ENCODE measurements around the gene MBNL3. TPM values are rescaled to one million over a fixed set of nuclear protein-coding genes. Genes with fewer than 3 reads are reported as not detected.

Gene MBNL3
- total RNA-seq, 2 experiments from 2014 or later: 30.0 TPM

GRCh38 chrX:132443196-132444135, 45.4 kb downstream of the MBNL3 start:
- H3K27ac Mint-ChIP-seq: no peak overlapping the region
- no peaks in the 10 kb centered on the region for H3K27me3 Mint-ChIP-seq (ENCODE audit: low read depth)
- ChIA-PET CTCF (no interaction called here), POLR2A (no interaction called here)
- ATAC-seq (no peak), DNase-seq (no peak)
- no peaks in the 10 kb centered on the region for H3K9me3 Mint-ChIP-seq (ENCODE audit: insufficient read depth)
- H3K4me1 Mint-ChIP-seq (ENCODE audit: low read depth): no peaks in the 10 kb centered on the region
- peaks cover under 1% of the 10 kb centered on the region for H3K36me3 Mint-ChIP-seq (ENCODE audit: low read depth)
- H3K4me3 Mint-ChIP-seq: no peak overlapping the region

GRCh38 chrX:132442691-132443090, 46.1 kb downstream of the MBNL3 start:
- H3K36me3 Mint-ChIP-seq (ENCODE audit: low read depth): no peaks in the 10 kb centered on the region
- ChIA-PET CTCF (no interaction called here), POLR2A (no interaction called here)
- no peak overlapping the region for H3K27ac Mint-ChIP-seq
- no peak for DNase-seq
- no peak for ATAC-seq
- no peak overlapping the region for H3K4me3 Mint-ChIP-seq
- no peaks in the 10 kb centered on the region for H3K9me3 Mint-ChIP-seq (ENCODE audit: insufficient read depth)
- no peaks in the 10 kb centered on the region for H3K4me1 Mint-ChIP-seq (ENCODE audit: low read depth)
- H3K27me3 Mint-ChIP-seq (ENCODE audit: low read depth): no peaks in the 10 kb centered on the region

DNA sequence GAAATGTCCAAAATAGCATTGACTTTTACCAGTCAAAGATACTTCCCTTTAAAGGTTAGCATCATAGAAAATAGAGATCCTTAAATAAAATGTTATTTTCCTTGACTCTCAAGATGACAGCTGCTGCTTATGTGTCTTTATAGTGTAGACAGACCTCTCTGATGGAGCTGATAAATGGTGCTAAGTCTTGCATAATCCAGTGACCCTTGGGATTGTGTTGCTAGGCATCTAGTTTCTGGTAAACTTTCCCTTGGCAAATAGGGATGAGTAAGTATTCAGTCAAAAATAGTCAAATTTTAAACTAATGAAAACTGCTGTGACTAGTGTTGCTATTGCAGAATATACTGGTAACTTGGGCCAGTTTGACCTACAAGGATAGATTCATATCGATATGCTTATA, 53.6 kb downstream of the MBNL3 start:
- CTCF ChIA-PET: no interaction called here
- DNase-seq (no peak), ATAC-seq (no peak)
- H3K9me3 Mint-ChIP-seq (ENCODE audit: insufficient read depth): no peaks in the 10 kb centered on the region
- H3K27me3 Mint-ChIP-seq (ENCODE audit: low read depth): no peaks in the 10 kb centered on the region
- H3K4me1 Mint-ChIP-seq (ENCODE audit: low read depth): no peaks in the 10 kb centered on the region
- no peak overlapping the region for H3K4me3 Mint-ChIP-seq
- POLR2A ChIA-PET: no interaction called here
- H3K27ac Mint-ChIP-seq: no peak overlapping the region
- peaks cover 7% of the 10 kb centered on the region for H3K36me3 Mint-ChIP-seq (ENCODE audit: low read depth)

- POLR2A ChIA-PET: no interaction called here
- Mint-ChIP-seq H3K36me3 (ENCODE audit: low read depth) (peaks cover 7% of the 10 kb centered on the region), H3K9me3 (ENCODE audit: insufficient read depth) (no peaks in the 10 kb centered on the region), H3K4me1 (ENCODE audit: low read depth) (no peaks in the 10 kb centered on the region), H3K4me3 (no peak overlapping the region), H3K27ac (no peak overlapping the region), H3K27me3 (ENCODE audit: low read depth) (no peaks in the 10 kb centered on the region)
- ATAC-seq: no peak
- DNase-seq: no peak
- CTCF ChIA-PET: no interaction called here
Observed at GRCh38 chrX:132433551-132433950, 55.3 kb downstream of the MBNL3 start.

DNA sequence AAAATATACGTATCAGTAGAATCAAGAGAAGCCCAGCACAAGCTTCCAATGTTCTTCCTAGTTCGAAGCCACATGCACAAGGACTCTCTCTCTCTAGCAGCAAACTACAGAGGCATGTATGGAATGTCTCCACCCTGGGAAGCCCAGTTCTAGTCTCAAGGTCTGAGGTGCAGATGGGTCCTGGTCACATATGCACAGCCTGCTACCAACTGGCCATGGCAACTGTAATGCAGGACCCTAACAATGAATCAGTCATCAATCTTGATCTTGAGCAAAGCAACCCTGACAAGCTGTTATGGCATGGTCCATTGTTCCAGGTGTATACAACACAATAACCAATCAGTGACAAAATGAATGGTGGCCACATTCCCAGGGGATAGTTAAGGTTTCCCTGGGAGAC, 55.8 kb downstream of the MBNL3 start:
- no peaks in the 10 kb centered on the region for H3K27me3 Mint-ChIP-seq (ENCODE audit: low read depth)
- H3K27ac Mint-ChIP-seq: no peak overlapping the region
- H3K4me1 Mint-ChIP-seq (ENCODE audit: low read depth): no peaks in the 10 kb centered on the region
- H3K9me3 Mint-ChIP-seq (ENCODE audit: insufficient read depth): no peaks in the 10 kb centered on the region
- POLR2A ChIA-PET: no interaction called here
- H3K36me3 Mint-ChIP-seq (ENCODE audit: low read depth): peaks cover 7% of the 10 kb centered on the region
- CTCF ChIA-PET: no interaction called here
- no peak for ATAC-seq
- DNase-seq: no peak
- H3K4me3 Mint-ChIP-seq: no peak overlapping the region

- no peaks in the 10 kb centered on the region for H3K27me3 Mint-ChIP-seq (ENCODE audit: low read depth)
- no peak overlapping the region for H3K4me3 Mint-ChIP-seq
- ATAC-seq: no peak
- ChIA-PET CTCF (no interaction called here), POLR2A (no interaction called here)
- no peaks in the 10 kb centered on the region for H3K9me3 Mint-ChIP-seq (ENCODE audit: insufficient read depth)
- no peak for DNase-seq
- peaks cover 4% of the 10 kb centered on the region for H3K4me1 Mint-ChIP-seq (ENCODE audit: low read depth)
- peaks cover under 1% of the 10 kb centered on the region for H3K36me3 Mint-ChIP-seq (ENCODE audit: low read depth)
- no peak overlapping the region for H3K27ac Mint-ChIP-seq
Observed at GRCh38 chrX:132428896-132429295, 59.9 kb downstream of the MBNL3 start.

DNA sequence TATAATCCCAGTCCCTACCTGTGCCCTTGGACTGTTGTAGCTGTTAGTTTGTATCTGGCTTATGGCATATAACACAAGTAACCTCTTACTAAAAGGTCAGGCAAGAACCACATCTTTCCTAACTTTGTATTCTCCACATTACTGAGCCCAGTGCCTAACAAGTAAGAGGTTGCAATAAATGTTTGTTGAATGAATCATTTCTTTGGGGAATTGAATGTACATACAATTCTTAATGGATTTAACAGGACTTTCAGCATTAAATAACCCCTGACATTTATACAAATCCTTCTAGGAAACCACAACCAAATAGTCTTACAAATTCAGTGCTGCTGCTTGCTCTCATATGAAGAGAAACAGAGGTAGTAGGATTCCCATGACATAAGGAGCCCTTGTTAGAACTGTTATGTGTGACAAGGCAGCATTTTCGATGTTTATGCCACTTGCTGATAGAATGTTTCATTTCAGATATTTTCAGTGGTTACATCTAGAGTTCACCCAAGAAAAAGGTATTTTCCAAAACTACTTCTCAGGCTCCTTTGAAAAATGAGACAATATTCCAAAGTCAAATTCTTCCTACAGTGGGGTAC, 62.0 kb downstream of the MBNL3 start:
- no peaks in the 10 kb centered on the region for H3K27me3 Mint-ChIP-seq (ENCODE audit: low read depth)
- POLR2A ChIA-PET: no interaction called here
- H3K4me1 Mint-ChIP-seq (ENCODE audit: low read depth): peaks cover 4% of the 10 kb centered on the region
- CTCF ChIA-PET: no interaction called here
- no peaks in the 10 kb centered on the region for H3K9me3 Mint-ChIP-seq (ENCODE audit: insufficient read depth)
- DNase-seq: no peak
- H3K36me3 Mint-ChIP-seq (ENCODE audit: low read depth): no peaks in the 10 kb centered on the region
- no peak overlapping the region for H3K4me3 Mint-ChIP-seq
- ATAC-seq: no peak
- H3K27ac Mint-ChIP-seq: no peak overlapping the region

GRCh38 chrX:132425744-132426318, 63.0 kb downstream of the MBNL3 start:
- no peaks in the 10 kb centered on the region for H3K27me3 Mint-ChIP-seq (ENCODE audit: low read depth)
- no peak overlapping the region for H3K27ac Mint-ChIP-seq
- peaks cover 4% of the 10 kb centered on the region for H3K4me1 Mint-ChIP-seq (ENCODE audit: low read depth)
- H3K4me3 Mint-ChIP-seq: no peak overlapping the region
- no peaks in the 10 kb centered on the region for H3K9me3 Mint-ChIP-seq (ENCODE audit: insufficient read depth)
- ChIA-PET CTCF (no interaction called here), POLR2A (no interaction called here)
- ATAC-seq (no peak), DNase-seq (no peak)
- no peaks in the 10 kb centered on the region for H3K36me3 Mint-ChIP-seq (ENCODE audit: low read depth)

DNA sequence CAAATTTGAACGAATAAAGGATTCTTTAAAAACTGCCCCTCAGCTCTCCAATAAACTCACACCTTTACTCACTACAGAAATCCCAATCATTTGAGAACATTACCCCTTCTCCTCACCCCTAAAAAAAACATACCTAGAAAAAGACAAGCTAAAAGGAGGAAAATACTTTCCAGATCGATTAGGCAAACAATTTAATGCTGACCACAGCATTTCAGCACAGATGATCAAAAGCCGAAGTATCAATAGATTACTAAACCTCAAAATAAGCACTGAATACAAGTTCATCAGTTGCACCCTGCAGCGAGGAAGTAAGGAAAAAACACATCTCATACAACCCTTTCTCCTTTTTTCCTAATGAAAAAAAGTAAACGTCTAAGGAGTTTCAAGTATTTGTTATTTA, 65.5 kb downstream of the MBNL3 start:
- no peaks in the 10 kb centered on the region for H3K9me3 Mint-ChIP-seq (ENCODE audit: insufficient read depth)
- H3K27me3 Mint-ChIP-seq (ENCODE audit: low read depth): no peaks in the 10 kb centered on the region
- peaks cover 4% of the 10 kb centered on the region for H3K4me1 Mint-ChIP-seq (ENCODE audit: low read depth)
- POLR2A ChIA-PET: no interaction called here
- peaks cover 2% of the 10 kb centered on the region for H3K36me3 Mint-ChIP-seq (ENCODE audit: low read depth)
- no peak overlapping the region for H3K4me3 Mint-ChIP-seq
- H3K27ac Mint-ChIP-seq: no peak overlapping the region
- CTCF ChIA-PET: no interaction called here
- DNase-seq: no peak
- ATAC-seq: no peak

- POLR2A ChIA-PET: no interaction called here
- Mint-ChIP-seq H3K36me3 (ENCODE audit: low read depth) (peaks cover under 1% of the 10 kb centered on the region), H3K27ac (no peak overlapping the region), H3K4me1 (ENCODE audit: low read depth) (no peaks in the 10 kb centered on the region), H3K9me3 (ENCODE audit: insufficient read depth) (no peaks in the 10 kb centered on the region), H3K4me3 (no peak overlapping the region), H3K27me3 (ENCODE audit: low read depth) (no peaks in the 10 kb centered on the region)
- CTCF ChIA-PET: no interaction called here
- DNase-seq (no peak), ATAC-seq (no peak)
Observed at GRCh38 chrX:132415012-132415411, 73.8 kb downstream of the MBNL3 start.

DNA sequence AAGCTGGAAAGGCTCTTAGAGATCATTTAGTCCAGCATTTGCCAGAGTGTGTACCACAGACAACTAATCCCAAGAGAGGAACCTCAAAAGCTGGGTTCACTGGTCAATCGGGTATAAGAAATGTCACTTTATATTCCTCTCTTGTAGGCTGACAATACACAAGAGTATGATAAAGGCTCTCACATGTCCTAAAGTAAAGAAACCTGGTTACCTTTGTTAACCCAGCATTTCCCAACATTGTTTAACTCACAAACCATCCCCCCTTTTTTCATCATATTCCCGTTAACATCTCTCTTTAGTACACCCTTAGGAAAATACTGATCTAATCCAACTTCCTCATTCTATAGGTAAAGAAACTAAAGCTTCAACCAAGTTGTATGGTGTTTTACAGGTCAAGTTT, 74.4 kb downstream of the MBNL3 start:
- Mint-ChIP-seq H3K27me3 (ENCODE audit: low read depth) (no peaks in the 10 kb centered on the region), H3K9me3 (ENCODE audit: insufficient read depth) (no peaks in the 10 kb centered on the region), H3K27ac (no peak overlapping the region), H3K36me3 (ENCODE audit: low read depth) (no peaks in the 10 kb centered on the region), H3K4me1 (ENCODE audit: low read depth) (no peaks in the 10 kb centered on the region), H3K4me3 (no peak overlapping the region)
- DNase-seq (no peak), ATAC-seq (no peak)
- CTCF ChIA-PET: interaction anchor here (0.7 kb wide), 1 partner anchor 77 kb away, joined by 3 read pairs; no protein-coding TSS in a partner anchor
- POLR2A ChIA-PET: no interaction called here

DNA sequence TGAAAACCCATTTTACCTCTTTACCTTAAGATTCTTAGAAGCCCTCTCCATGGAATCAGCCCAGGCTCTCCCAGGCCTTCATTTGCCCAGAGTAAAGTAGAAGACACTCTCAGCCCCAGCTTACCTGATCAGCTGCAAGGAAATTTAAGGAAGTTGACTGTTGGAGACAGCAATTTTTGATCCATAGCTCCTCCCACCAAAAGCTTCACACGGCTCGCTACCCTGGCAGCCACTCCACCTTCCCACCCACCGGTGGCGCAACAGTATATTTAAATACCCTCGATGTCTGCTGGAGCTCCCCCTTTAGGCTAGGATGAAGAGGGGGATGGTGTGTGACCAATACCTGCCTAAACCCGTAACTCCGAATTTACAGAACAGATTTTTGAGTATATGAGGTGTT, 75.4 kb downstream of the MBNL3 start:
- Mint-ChIP-seq H3K4me3 (no peak overlapping the region), H3K27ac (no peak overlapping the region), H3K9me3 (ENCODE audit: insufficient read depth) (no peaks in the 10 kb centered on the region), H3K36me3 (ENCODE audit: low read depth) (no peaks in the 10 kb centered on the region), H3K27me3 (ENCODE audit: low read depth) (no peaks in the 10 kb centered on the region), H3K4me1 (ENCODE audit: low read depth) (no peaks in the 10 kb centered on the region)
- DNase-seq: no peak
- CTCF ChIA-PET: interaction anchor here (1.1 kb wide), 1 partner anchor 321 kb away, joined by 3 read pairs; no protein-coding TSS in a partner anchor
- POLR2A ChIA-PET: no interaction called here
- no peak for ATAC-seq

Data from activated CD8-positive, alpha-beta T cell treated with anti-CD3 and anti-CD28 coated beads, Interleukin-2, amount 10 ng/mL, durations not matched to agents 7 days and 5 days (primary cell).